GM15510 (cell line): Measurements from ENCODE around the gene OR2G2.

Experiments
- POLR2A ChIP-seq: IDR thresholded peaks from 3 replicates; pipeline ENCODE4 v1.6.1; 2011; ENCODE audit warnings: borderline replicate concordance; ENCODE audit not compliant: insufficient read length; ENCODE audit errors: extremely low read depth

The OR2G2 gene

DNA sequence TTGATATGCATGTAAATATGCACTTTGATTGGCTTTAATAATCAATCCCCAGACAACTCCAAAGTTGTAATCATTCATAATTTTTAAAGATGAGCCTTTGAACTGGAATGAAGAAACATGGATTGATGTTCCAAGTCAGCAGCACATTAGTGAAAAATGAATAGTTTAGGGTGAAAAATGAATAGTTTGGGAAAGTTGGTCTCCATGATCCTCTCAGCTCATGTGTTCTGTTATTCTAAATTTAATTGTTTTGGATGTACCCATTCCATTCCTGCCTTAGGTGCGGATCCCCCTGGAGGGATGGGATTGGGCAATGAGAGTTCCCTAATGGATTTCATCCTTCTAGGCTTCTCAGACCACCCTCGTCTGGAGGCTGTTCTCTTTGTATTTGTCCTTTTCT is 17.1 kb downstream of the OR2G2 start, which contains the start of gene OR2G3:
TSS of gene OR2G3 (plus strand) at position 301 of the 400 bp plus-strand sequence. CDS start at position 301, 0 bp downstream.
- TF ChIP-seq POLR2A, result no peak

DNA sequence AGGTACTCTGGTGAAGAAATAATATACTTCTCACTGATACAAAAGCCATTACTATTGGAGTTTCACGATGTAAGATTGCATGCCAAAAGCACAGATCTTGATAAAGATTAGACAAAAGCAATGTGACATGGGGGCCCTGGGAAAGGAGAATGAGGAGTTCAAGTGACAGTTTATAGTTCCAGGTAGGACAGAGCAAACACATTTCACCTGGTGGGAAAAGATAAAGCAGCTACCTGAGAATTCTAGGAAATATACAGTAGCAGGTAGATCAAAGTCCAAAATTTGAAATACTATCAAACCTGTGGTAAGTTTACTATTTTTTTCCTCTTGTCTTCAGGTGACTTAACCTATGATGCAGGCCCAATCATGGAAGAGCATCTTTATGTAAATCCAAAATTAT is 25.2 kb downstream of the OR2G2 start:
- TF ChIP-seq POLR2A, result no peak

DNA sequence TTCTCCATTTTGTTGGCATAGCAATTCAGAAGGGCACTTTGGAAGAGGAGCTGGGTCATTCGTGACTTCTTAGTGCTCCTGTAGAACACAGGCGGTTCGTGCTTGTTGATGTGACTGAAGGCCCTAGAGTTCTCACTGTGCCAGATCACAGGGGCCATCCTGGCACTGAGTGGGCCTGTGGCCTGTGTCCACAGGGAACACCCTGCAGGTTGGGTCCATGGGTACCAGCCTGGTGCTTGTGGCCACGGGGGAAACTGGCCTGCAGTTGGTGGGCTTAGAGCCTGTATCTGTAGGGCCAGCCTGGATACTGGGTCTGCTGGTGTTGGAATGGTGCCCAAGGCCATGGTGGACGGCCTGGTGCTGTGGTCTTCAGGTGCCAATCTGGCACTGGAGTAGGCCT is 26.5 kb downstream of the OR2G2 start:
- no peak for TF ChIP-seq POLR2A

DNA sequence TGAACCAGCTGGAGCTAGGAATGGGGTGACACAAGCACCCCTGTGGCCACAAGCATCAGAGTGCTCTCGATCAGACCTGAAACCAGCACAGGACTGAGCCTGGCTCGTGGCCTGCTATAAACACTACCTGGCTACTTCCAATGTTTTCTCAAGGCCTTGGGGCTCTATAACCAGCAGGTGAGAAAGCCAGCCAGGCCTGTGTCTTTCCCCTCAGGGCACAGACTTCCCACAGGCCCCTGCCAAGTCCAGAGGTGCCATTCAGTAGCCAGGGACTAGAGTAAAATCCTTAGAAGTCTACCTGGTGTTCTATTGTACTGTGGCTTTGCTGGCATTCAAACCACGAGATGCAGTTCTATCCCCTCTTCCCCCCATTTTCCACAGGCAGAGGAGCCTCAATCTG is 39.8 kb downstream of the OR2G2 start:
- TF ChIP-seq POLR2A, result no peak

DNA sequence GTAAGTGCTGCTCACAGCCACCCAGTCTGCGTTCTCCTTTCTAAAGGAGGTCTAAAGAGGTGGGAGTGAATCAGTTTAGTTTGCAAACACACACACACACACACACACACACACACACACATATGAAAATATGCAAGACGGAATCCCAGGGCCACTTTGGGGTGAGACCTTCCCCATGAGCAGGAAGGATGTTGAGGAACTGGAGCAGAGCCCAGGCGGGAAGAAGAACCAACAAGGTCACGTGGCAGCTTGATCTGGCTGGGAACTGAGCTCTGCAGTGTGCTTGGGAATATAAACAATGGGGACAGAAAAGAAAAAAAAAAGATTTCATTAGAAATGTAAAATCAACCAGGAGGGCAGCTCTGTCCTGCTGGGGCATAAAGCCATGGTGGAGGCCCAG is 49.9 kb downstream of the OR2G2 start:
- no peak for TF ChIP-seq POLR2A

DNA sequence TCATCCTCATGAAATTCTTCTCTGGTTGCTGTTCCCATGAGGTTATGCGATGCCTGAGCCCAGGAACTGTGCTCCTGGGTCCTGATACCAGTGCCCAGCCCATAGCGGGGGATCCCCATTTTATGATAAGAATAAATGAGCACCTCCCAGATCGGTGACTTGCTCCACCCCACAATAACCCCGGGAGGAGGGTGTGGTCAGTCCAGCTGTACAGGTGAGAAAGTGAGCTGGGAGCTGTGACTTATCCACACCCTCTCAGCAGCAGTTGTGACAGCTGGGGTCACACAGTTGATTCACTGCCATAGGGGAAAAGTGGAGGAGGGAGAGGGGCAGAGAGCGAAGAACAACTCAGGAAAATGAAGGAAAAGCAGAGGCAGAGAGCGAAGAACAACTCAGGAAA is 50.6 kb downstream of the OR2G2 start:
- TF ChIP-seq POLR2A, result no peak
